ENCODE data around the gene TNS1.

The TNS1 gene

GRCh38 chr2:217919204-217919603 lies 83.6 kb downstream of the TNS1 start:
- no peak for DNase-seq

GRCh38 chr2:217918308-217919024 lies 84.3 kb downstream of the TNS1 start:
- DNase-seq: peak in 14 of 56 donors; percentile 15 to 64 (median 34)

DNA sequence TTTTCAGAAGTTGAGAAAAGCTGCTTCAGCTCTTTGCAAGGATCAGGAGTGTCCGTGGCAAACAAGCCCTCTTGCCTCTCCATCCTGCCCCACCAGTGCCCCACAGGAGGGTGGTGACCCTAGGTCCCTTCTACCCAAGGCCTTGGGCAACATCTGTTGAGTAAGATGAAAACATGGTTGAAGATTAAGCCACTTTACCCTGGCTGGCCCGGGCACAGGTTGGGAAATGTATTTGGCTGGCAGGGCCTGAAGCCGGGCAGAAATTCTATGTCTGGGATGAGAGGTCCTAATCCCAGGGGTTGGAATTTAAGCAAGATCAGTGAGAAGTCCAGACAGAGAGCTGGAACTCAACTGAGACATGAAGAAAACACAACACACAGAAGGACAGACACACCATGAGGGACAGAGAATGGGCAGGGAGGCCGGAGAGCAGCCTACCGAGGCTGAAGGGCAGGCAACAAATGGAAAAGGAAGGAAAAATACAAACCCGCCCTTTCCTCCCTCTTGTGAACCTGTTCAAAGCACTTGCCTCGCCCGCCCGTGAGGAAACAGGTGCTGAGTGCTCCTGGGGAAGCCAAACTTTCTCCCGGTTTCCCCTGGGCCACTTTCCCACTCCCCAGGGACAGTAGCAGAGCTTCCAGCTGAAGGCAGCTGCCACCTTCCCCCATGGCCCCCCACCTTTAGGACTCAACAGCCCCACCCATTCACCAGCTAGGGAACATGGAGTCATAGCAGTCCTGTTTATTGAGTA lies 86.1 kb downstream of the TNS1 start:
- no peak for DNase-seq

DNA sequence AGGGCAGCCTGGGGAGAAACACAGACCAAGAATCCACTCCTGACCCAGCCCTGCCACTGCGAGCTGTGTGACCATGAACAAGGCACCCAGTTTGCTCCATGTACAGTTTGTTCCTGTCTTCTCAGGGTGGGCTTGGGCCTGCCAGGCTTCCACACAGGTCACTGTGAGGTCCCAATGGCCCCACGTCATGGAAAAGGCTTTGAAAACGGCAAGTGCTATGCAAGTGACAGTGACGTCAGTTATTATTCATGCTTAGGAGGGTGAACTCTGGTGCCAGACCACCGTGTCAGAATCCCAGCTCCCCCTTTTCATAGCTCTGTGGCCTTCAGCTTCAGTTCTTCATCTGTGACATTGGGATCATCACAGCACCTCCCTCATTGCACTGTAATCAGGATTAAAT lies 87.1 kb downstream of the TNS1 start:
- no peak for DNase-seq

GRCh38 chr2:217914878-217915277 lies 87.9 kb downstream of the TNS1 start:
- DNase-seq: no peak

DNA sequence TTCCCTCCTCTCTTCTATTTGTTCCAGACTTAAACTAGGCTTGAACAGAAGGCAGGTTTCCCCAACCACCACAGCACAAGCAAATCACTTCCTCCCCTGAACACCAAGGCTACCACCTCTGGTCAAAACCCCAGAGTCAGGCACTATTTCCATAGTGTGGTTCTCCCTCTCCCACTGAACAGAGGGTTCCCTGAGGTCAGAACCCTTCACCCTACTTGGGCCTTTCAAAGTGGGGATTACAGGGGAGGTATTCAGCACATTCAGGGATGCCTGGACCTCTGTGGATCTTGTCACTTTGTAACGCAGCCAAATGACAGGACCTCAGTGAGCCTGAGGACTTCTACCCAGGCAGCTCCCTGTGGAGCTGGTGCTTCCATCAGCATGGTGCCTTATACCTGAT lies 88.7 kb downstream of the TNS1 start:
- no peak for DNase-seq

- peak in 1 of 56 donors; percentile 10 for DNase-seq
Measured at GRCh38 chr2:217913436-217913835, 89.4 kb downstream of the TNS1 start.

GRCh38 chr2:217912098-217913024 lies 90.4 kb downstream of the TNS1 start:
- DNase-seq: no peak

DNA sequence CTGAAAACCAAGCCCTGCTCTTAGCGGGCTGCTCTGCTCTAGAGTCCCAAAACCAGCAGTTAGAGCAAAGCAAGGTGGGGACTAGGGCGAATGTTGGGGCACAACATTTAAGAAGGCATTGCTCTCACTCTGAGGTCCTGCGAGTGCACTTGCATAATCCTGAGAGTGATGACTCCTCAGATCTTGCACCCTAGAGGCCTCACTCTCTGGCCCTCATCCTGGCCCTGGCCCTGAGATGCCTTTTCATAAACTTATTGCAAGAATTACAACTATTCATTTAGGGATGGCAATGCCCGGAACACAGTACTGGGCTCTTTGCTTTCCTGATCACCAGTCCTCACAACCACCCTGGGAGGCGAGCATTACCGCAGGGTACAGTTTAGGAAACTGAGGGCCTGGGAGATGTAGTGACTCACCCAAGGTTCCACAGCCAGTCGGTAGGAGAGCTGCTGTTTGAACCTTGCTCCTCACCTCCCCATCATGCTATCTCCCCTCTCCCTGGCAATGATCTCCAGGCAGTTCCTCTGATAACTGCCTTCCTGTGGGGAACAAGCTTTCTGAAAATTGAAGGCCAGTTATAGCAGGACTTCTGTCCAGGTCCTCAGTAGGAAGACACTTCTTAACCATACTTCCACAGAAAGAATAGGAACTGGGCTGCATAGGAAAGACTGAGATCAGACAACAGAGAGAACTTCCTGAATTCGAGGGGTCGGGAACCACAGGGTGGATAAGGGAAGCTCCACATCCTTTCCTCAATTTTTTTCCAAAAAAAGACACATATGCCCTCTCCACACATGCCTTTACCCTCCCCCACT lies 91.3 kb downstream of the TNS1 start:
- no peak for DNase-seq

GRCh38 chr2:217910875-217911212 lies 92.0 kb downstream of the TNS1 start:
- no peak for DNase-seq

DNA sequence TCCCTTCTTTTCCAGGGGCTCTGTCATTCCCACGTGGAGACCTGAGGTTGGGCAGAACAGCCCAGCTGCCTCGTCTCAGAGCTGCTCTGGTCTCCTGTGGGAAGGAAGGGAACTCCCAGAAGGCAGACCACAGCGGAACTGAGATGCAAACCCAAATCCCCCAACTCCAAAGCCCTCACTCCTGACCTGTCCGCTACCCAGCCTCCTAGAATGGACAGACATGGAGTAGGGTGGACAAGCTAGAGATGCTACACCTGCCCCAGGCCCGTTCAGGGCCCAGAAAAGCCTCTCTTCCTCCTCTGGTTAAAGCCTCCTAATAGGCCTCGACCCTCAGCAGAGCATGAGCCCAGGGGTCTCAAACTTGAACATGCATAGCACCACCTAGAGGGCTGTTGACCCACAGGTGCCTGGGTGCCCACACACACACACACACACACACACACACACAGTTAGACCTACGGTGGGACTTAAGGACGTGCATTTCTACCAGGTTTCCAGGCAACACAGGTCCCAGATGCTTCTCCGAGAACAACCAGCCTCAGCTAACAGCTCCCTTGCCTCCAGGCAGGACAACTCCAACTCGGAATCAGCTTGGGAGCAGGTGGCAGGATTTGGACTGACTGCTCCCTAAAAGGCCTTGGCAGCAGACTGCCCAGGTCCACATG lies 93.5 kb downstream of the TNS1 start:
- DNase-seq: no peak

- no peak for DNase-seq
Measured at GRCh38 chr2:217908544-217908943, 94.3 kb downstream of the TNS1 start.

- no peak for DNase-seq
Measured at GRCh38 chr2:217907266-217907665, 95.5 kb downstream of the TNS1 start.

DNA sequence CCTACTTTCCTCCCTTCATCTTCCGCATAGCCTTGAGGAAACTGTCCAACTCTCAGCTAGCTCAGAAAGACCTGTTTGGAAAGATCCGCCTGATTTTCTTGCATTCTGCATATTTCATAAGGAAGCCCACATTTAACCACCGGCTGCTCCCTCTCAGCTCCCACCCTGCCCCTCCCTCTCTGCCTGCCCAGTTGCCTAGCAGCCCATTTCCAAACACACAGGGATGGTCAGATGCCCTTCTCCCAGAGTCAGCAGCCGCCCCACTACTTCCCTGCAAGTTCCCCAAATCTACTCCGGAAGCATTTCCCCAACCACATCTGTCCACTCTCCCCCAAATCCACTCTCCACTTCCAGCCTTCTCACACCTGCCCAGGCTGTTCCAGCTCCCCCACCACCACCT lies 96.0 kb downstream of the TNS1 start:
- no peak for DNase-seq

GRCh38 chr2:217905896-217906295 lies 96.9 kb downstream of the TNS1 start:
- peak in 8 of 56 donors; percentile 28 to 70 (median 45) for DNase-seq

GRCh38 chr2:217905395-217905794 lies 97.4 kb downstream of the TNS1 start:
- DNase-seq: peak in 44 of 56 donors; percentile 17 to 77 (median 58)

DNA sequence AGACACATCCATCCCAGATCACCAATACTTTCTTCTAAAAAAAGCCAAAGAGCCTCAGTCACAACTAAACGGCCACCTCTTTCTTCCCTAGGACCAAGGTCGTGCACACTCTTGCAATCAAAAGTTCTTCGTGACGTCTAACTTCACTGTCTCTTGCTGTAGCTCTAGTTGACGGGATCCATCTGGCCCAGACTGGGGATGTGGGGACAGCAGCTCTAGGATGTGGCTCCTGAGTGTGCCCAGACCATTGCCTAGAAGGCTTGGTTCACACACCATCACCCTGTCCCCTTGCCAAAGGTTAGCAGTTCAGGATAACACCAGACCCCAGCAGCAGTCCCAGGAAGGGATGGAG lies 98.2 kb downstream of the TNS1 start:
- no peak for DNase-seq

GRCh38 chr2:217903859-217904613 lies 98.8 kb downstream of the TNS1 start:
- peak in 40 of 56 donors; percentile 18 to 80 (median 40) for DNase-seq

GRCh38 chr2:217903142-217903858 lies 99.5 kb downstream of the TNS1 start:
- DNase-seq: no peak
